Measurements from ENCODE around the gene PARVA.
A peak's percentile ranks its signal among the peaks of the same experiment; 100 is the strongest.

Gene PARVA

GRCh38 chr11:12560362-12560761 lies 183.0 kb downstream of the PARVA start:
- DNase-seq: no peak

GRCh38 chr11:12560861-12561260 lies 183.5 kb downstream of the PARVA start:
- DNase-seq: no peak

DNA sequence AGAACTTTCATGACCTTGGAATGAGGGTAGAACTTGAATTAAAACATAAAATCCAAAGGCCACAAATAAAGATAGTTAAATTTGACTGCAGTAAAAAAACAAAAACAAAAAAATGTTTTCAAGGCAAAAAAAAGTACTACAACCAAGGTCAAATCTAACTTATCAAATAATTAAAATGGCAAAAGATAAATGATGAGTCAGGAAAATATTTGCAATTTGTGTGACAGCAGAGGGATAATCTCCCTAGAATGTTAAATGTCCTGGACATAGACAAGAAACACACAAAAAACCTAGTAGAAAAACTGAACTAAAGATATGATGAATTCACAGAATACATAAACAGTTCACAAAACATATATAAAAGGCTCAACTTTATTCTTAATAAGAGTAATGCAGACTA lies 186.6 kb downstream of the PARVA start:
- no peak for DNase-seq

GRCh38 chr11:12565406-12565805 lies 188.0 kb downstream of the PARVA start:
- peak; percentile 38 for DNase-seq

- DNase-seq: no peak
Observed at GRCh38 chr11:12567746-12568460, 190.5 kb downstream of the PARVA start.

DNA sequence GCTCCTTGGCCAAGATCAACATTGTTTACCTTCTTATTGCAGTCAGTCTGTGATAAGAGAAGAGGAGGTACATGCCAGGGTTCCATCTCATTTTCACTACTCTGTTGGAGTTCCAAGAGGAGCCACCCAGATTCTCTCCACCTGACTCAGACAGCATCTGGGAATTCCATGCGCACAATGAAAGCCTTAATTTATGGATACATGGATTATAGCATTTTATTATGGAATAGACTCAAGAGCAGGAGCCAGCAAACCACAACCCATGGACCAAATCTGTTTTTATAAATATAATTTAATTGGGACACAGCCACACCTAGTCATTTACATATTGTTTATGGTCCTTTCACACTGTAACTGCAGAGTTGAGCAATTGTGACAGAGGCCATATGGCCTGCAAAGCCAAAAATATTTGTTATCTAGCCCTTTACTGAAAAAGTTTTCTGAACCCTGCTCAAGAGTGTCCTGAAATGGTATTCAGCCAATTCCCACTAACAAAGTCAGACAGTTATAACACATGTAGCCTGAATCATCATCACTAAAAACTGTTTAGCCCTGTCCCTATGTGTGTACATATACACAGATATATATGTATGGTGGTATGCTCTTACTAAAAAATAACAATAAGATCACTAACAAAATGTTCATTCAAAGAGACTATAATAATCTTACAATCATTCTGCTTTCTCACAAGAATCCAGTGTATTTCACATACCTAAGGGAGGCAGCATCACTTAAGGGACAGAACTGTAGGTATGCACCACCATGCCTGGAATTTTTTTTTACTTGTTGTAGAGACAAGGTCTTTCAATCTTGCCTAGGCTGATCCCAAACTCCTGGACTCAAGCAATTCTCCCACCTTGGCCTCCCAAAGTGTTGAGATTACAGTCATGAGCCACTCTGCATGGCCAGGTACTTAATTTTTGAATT lies 192.4 kb downstream of the PARVA start:
- peak; percentile 81 for DNase-seq

- DNase-seq: peak; percentile 26
Observed at GRCh38 chr11:12573707-12574485, 196.5 kb downstream of the PARVA start.

- DNase-seq: no peak
Observed at GRCh38 chr11:12577725-12578644, 200.6 kb downstream of the PARVA start.

- peak; percentile 49 for DNase-seq
Observed at GRCh38 chr11:12581416-12581815, 204.0 kb downstream of the PARVA start.

DNA sequence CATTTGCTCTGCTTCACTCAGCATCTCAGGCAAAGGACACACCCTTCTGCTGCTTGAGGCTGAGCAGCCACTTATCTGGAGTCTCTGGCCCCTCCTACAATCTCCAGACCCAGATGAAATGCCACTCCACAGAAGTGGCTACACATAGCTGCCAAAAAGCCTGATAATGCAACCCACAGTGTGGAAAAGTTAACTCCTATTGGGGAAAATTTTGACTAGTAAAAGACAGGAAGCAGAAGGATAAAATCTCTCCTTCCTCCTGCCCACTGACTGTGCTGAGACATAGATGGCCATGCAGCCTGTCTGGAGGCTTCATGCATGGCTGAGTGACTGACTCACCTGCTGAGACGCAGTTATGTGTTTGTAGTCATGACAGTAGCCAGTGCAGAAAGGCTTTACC lies 204.6 kb downstream of the PARVA start:
- DNase-seq: peak; percentile 86

All from fibroblast of upper back skin (primary cell).